ENCODE results near the gene OR1F1. TPM values are rescaled to one million over a fixed set of nuclear protein-coding genes. Genes with fewer than 3 reads are reported as not detected.

OR1F1 gene
- total and polyA plus RNA-seq, 9 of the 15 experiments (the other 6 are each of a cell fraction or from before 2014, with no cell fraction given): 0.15 to 0.61 (median 0.35) TPM; not detected in 3

DNA sequence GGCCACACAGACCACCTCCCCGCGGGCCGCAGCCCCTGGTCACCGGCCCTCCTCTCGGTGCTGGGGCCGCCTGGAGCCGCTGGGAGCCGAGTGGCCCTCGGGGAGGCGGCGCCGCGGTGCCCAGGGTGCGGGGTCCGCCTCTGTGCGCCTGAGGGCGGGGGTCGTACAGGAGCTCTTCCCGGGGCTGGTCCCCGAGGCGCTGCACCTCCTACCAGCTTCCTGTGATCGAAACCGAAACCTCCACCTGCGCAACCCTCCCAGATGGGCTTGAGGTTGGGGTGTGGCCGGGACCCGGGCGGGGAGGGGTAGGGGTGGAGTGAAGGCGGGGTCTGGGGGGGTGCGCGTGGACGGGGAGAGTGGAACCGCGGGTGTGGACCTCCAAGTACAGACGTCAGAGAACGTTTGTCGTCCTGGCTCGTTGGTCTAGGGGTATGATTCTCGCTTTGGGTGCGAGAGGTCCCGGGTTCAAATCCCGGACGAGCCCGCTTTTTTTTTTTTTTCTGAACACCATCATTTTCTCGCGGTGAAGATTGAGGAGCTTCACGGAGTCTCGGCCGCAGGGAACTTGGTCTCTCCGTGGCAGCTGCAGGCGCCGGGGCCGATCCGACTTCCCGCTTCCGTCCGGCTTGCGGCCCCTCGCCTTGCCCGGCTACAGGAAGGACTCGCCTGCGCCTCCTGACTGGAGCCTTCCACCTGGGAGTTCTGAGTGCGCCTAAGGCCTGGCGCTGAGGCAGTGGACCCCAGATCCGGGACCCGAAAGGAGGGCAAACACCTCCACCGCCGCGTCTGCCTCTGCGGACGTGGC is 29.3 kb upstream of the OR1F1 start (continued):
- TF ChIP-seq ZNF398 (CRISPR knock-in tag; IDR thresholded peaks at IDR 0.05): no peak
- TF ChIP-seq IRF9 (tag; IDR thresholded peaks at IDR 0.05): no peak
- no peak for TF ChIP-seq RAD21 (CRISPR knock-in tag; conservative IDR thresholded peaks at IDR 0.05 in 1 of 2, IDR thresholded peaks at IDR 0.05 in 1 of 2)
- no peak for TF ChIP-seq GATA2 (CRISPR knock-in tag; IDR thresholded peaks at IDR 0.05)
- TF ChIP-seq MBD2 (IDR thresholded peaks at IDR 0.05; ENCODE audit: borderline replicate concordance, low read depth): no peak
- TF ChIP-seq PCBP2 (IDR thresholded peaks at IDR 0.05; ENCODE audit: low read depth, low read length, poor library complexity, severe bottlenecking): no peak
- TF ChIP-seq ZBTB26 (CRISPR knock-in tag; IDR thresholded peaks at IDR 0.05): no peak
- TF ChIP-seq TCF7 (IDR thresholded peaks at IDR 0.05; ENCODE audit: borderline replicate concordance): no peak
- no peak for TF ChIP-seq KHSRP (IDR thresholded peaks at IDR 0.05)
- no peak for TF ChIP-seq ZNF324 (CRISPR knock-in tag; IDR thresholded peaks at IDR 0.05)
- TF ChIP-seq LEF1 (IDR thresholded peaks at IDR 0.05): no peak
